WERI-Rb-1 (cell line): Measurements from ENCODE around the gene PCED1B.
"Not testable (repeated sequence)": the region's sequence is repeated elsewhere in the genome, so short reads cannot be mapped to it uniquely, and the experiment has no call there.

ENCODE experiments used
- DNase-seq: peaks from one replicate; pipeline ENCODE4 v3.0.0-alpha.2; 2020
- H3K27ac ChIP-seq: fragments of 250-450 bp; sonication (Bioruptor Pico); 2 replicates; pipeline ENCODE4 v1.5.1; 2020; ENCODE audit warnings: mild to moderate bottlenecking, moderate library complexity
- H3K27me3 ChIP-seq: fragments of 250-450 bp; sonication (Bioruptor Pico); 2 replicates; pipeline ENCODE4 v1.5.1; 2021; ENCODE audit warnings: mild to moderate bottlenecking, low read depth, moderate library complexity; ENCODE audit not compliant: insufficient read depth, severe bottlenecking
- H3K36me3 ChIP-seq: fragments of 250-450 bp; sonication (Bioruptor Pico); 2 replicates; pipeline ENCODE4 v1.5.1; 2020; ENCODE audit warnings: mild to moderate bottlenecking, moderate library complexity
- H3K4me3 ChIP-seq: 2 replicates; pipeline ENCODE4 v1.5.1; 2011; ENCODE audit warnings: low read depth, mild to moderate bottlenecking, control low read depth, low read length
- H3K9me3 ChIP-seq: fragments of 250-450 bp; sonication (Bioruptor Pico); 2 replicates; pipeline ENCODE4 v1.5.1; 2021; ENCODE audit warnings: mild to moderate bottlenecking, moderate library complexity; ENCODE audit not compliant: severe bottlenecking
- TF ChIP-seq, protein P1 (sequence below): IDR thresholded peaks from 2 replicates; pipeline ENCODE4 v1.5.1; 2011; ENCODE audit warnings: low read depth, mild to moderate bottlenecking, control low read depth, inconsistent platforms, low read length

PCED1B gene

DNA sequence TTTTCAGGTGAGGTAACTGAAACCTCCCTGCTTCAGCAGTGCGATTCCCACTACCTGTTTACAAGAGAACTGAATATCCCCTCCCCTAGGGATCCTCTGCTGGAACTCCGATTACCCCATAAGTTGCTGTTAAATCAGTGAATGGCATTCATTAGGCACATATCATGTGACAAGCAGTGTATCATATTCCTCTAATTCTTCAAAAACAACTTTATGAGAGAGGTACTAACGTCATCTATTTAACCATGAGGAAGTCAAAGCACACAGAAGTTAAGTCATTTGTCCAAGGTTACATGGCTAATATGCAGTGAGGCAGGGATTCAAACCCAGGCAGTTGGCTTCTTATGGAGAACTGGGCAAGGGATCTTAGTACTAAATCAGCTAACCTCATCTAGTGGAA lies 43.9 kb upstream of the PCED1B start:
- TF ChIP-seq, protein P1, sequence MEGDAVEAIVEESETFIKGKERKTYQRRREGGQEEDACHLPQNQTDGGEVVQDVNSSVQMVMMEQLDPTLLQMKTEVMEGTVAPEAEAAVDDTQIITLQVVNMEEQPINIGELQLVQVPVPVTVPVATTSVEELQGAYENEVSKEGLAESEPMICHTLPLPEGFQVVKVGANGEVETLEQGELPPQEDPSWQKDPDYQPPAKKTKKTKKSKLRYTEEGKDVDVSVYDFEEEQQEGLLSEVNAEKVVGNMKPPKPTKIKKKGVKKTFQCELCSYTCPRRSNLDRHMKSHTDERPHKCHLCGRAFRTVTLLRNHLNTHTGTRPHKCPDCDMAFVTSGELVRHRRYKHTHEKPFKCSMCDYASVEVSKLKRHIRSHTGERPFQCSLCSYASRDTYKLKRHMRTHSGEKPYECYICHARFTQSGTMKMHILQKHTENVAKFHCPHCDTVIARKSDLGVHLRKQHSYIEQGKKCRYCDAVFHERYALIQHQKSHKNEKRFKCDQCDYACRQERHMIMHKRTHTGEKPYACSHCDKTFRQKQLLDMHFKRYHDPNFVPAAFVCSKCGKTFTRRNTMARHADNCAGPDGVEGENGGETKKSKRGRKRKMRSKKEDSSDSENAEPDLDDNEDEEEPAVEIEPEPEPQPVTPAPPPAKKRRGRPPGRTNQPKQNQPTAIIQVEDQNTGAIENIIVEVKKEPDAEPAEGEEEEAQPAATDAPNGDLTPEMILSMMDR: no peak
- Histone ChIP-seq H3K4me3 (no peak overlapping the region), H3K9me3 (no peaks in the 10 kb centered on the region), H3K36me3 (no peaks in the 10 kb centered on the region), H3K27me3 (peaks cover 12% of the 10 kb centered on the region), H3K27ac (no peak overlapping the region)
- no peak for DNase-seq

GRCh38 chr12:47038270-47038748 lies 41.1 kb upstream of the PCED1B start:
- DNase-seq: no peak
- no peaks in the 10 kb centered on the region for H3K9me3 ChIP-seq
- TF ChIP-seq, protein P1: no peak
- H3K27ac ChIP-seq: no peak overlapping the region
- H3K36me3 ChIP-seq: no peaks in the 10 kb centered on the region
- no peak overlapping the region for H3K4me3 ChIP-seq
- H3K27me3 ChIP-seq: peaks cover 5% of the 10 kb centered on the region

GRCh38 chr12:47039079-47039478 lies 40.3 kb upstream of the PCED1B start:
- no peak for DNase-seq
- Histone ChIP-seq H3K27me3 (peaks cover 4% of the 10 kb centered on the region), H3K27ac (no peak overlapping the region), H3K36me3 (no peaks in the 10 kb centered on the region), H3K9me3 (no peaks in the 10 kb centered on the region), H3K4me3 (no peak overlapping the region)
- TF ChIP-seq, protein P1: no peak

- Histone ChIP-seq H3K4me3 (no peak overlapping the region), H3K27me3 (peaks cover 4% of the 10 kb centered on the region), H3K36me3 (no peaks in the 10 kb centered on the region), H3K9me3 (no peaks in the 10 kb centered on the region), H3K27ac (no peak overlapping the region)
- TF ChIP-seq, protein P1: no peak
- DNase-seq: no peak
These were observed 39.7 kb upstream of the PCED1B start for GRCh38 chr12:47039756-47040155.

GRCh38 chr12:47041327-47041726 lies 38.1 kb upstream of the PCED1B start:
- no peaks in the 10 kb centered on the region for H3K36me3 ChIP-seq
- H3K4me3 ChIP-seq: no peak overlapping the region
- H3K27me3 ChIP-seq: peaks cover 10% of the 10 kb centered on the region
- H3K27ac ChIP-seq: no peak overlapping the region
- DNase-seq: no peak
- TF ChIP-seq, protein P1: no peak
- no peaks in the 10 kb centered on the region for H3K9me3 ChIP-seq

DNA sequence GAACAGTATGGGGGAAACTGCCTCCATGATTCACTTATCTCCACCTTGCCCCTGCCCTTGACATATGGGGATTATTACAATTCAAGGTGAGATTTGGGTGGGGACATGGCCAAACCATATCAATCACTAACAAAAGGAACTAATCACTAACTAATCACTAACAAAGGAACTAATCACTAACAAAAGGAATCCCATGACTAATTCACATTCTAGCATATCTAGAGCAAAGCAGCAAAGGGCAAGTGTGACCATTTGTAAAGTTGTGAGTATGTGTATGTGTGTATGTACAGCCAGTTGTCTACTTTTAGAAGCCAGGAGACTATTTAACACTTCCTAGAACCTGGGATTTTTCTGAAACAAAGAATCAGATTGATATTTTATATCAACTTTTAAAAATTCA lies 30.9 kb upstream of the PCED1B start:
- TF ChIP-seq, protein P1: no peak
- Histone ChIP-seq H3K36me3 (no peaks in the 10 kb centered on the region), H3K9me3 (peaks cover 7% of the 10 kb centered on the region), H3K27ac (no peak overlapping the region), H3K4me3 (no peak overlapping the region), H3K27me3 (peaks cover 13% of the 10 kb centered on the region)
- no peak for DNase-seq

DNA sequence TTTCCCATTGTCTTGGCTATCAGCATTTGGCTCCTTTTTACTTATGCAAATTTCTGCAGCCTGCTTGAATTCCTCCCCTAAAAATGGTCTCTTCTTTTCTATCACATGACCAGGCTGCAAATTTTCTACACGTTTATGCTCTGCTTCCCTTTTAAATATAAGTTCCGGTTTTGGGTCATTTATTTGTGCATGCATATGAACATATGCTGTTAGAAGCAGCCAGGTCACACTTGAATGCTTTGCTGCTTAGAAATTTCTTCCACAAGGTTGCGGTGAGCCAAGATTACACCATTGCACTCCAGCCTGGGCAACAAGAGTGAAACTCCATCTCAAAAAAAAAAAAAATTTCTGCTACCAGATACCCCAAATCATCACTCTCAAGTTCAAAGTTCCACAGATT lies 28.1 kb upstream of the PCED1B start:
- not testable (repeated sequence) for DNase-seq, H3K27ac ChIP-seq, H3K9me3 ChIP-seq, H3K36me3 ChIP-seq, H3K4me3 ChIP-seq
- H3K27me3 ChIP-seq: peaks cover 19% of the 10 kb centered on the region
